RWPE1 (cell line): ENCODE measurements around the gene DTWD1.

ENCODE experiments used
- CTCF ChIA-PET: fragments of 350-600 bp; sonication (Branson Sonifier 250); formaldehyde crosslinking; extraction: SDS; loops from one replicate; lab custom pipeline; 2021; lab: Yijun Ruan, JAX
- POLR2A ChIA-PET: fragments of 400-600 bp; formaldehyde crosslinking; extraction: SDS; loops from one replicate; lab custom pipeline; 2020; ENCODE audit warnings: antibody characterized with exemption; ENCODE audit not compliant: low non-redundant PET; lab: Yijun Ruan, JAX
- DNase-seq: peaks from one replicate; pipeline ENCODE4 v3.0.0; 2012; ENCODE audit warnings: low spot score
- H3K27ac ChIP-seq: fragments of 450-650 bp; 2 replicates; pipeline ENCODE4 v1.5.1; 2017
- CTCF ChIP-seq: fragments of 450-650 bp; conservative IDR thresholded peaks from 2 replicates; pipeline ENCODE4 v1.5.1; 2017; ENCODE audit warnings: low read depth, mild to moderate bottlenecking

Gene DTWD1

GRCh38 chr15:49675041-49675440 lies 54.2 kb downstream of the DTWD1 start:
- ChIA-PET POLR2A (no interaction called here), CTCF (interaction anchor here (0.7 to 0.8 kb wide), 5 partner anchors 14 to 813 kb away, joined by 3 to 6 read pairs (median 4); no protein-coding TSS in a partner anchor)
- DNase-seq = peak; percentile 77

GRCh38 chr15:49678655-49679054 lies 57.8 kb downstream of the DTWD1 start:
- TF ChIP-seq CTCF = no peak
- ChIA-PET POLR2A (no interaction called here), CTCF (no interaction called here)
- DNase-seq = no peak
- H3K27ac ChIP-seq = no peak overlapping the region

More at GRCh38 chr15:49675041-49675440, 54.2 kb downstream of the DTWD1 start:
- TF ChIP-seq CTCF = no peak
- no peak overlapping the region for H3K27ac ChIP-seq

GRCh38 chr15:49686599-49686998 lies 65.8 kb downstream of the DTWD1 start:
- POLR2A ChIA-PET = no interaction called here
- TF ChIP-seq CTCF = no peak
- CTCF ChIA-PET = no interaction called here
- DNase-seq = peak; percentile 64
- no peak overlapping the region for H3K27ac ChIP-seq

- ChIA-PET POLR2A (no interaction called here), CTCF (no interaction called here)
- no peak for TF ChIP-seq CTCF
- DNase-seq = no peak
- no peak overlapping the region for H3K27ac ChIP-seq
These were observed 67.4 kb downstream of the DTWD1 start for GRCh38 chr15:49688135-49688790.

- H3K27ac ChIP-seq = no peak overlapping the region
- CTCF ChIA-PET = no interaction called here
- DNase-seq = no peak
- TF ChIP-seq CTCF = no peak
- POLR2A ChIA-PET = no interaction called here
These were observed 71.8 kb downstream of the DTWD1 start for GRCh38 chr15:49692514-49693090.

GRCh38 chr15:49693498-49693897 lies 72.7 kb downstream of the DTWD1 start:
- POLR2A ChIA-PET = no interaction called here
- CTCF ChIA-PET = no interaction called here
- TF ChIP-seq CTCF = no peak
- no peak overlapping the region for H3K27ac ChIP-seq
- no peak for DNase-seq
